Measurements from ENCODE around the gene TRIM15. TPM values are rescaled to one million over a fixed set of nuclear protein-coding genes. Genes with fewer than 3 reads are reported as not detected.

TRIM15 gene
- total and polyA plus RNA-seq, 2 donors (not counting 3 experiments of a cell fraction or from before 2014, with no cell fraction given), result not detected

GRCh38 chr6:30135757-30136156, 27.6 kb upstream of the TRIM15 start, which contains the start of gene TRIM40:
Gene TRIM40, plus strand, starts transcription at chr6:30136140. Its CDS starts 897 bp downstream, at chr6:30137037.
- ChIA-PET CTCF (interaction anchor here (12.2 kb wide), 1 partner anchor 32 kb away, joined by 311 read pairs; no protein-coding TSS in a partner anchor), POLR2A (no interaction called here)
- dilution Hi-C loops (cut with MboI; ENCODE audit: extremely low pct_ligation_motif_present, low sequenced_read_pairs), result no loop called here
- TF ChIP-seq JUN (IDR thresholded peaks at IDR 0.05; ENCODE audit: borderline replicate concordance, insufficient read depth, insufficient read length, low read depth) (no peak), CTCF (IDR thresholded peaks at IDR 0.05; ENCODE audit: extremely low read depth in 1 of 2, insufficient read depth in 1 of 2, low read depth in 1 of 2, low read length in 2 of 2) (no peak), POLR2A (IDR thresholded peaks at IDR 0.05; ENCODE audit: low read depth, low read length) (no peak), GATA2 (IDR thresholded peaks at IDR 0.05; ENCODE audit: insufficient read depth, insufficient read length, low read depth, low read length) (no peak), POLR2AphosphoS5 (IDR thresholded peaks at IDR 0.05; ENCODE audit: insufficient read depth, low read depth, low read length) (no peak), FOS (IDR thresholded peaks at IDR 0.05; ENCODE audit: borderline replicate concordance, insufficient read depth, low read length) (no peak), EZH2 (IDR thresholded peaks at IDR 0.05; ENCODE audit: borderline replicate concordance, low read depth, low read length, severe bottlenecking) (no peak), MYC (IDR thresholded peaks at IDR 0.05; ENCODE audit: low read depth, low read length) (no peak)
- TF ChIP-seq, protein P1, sequence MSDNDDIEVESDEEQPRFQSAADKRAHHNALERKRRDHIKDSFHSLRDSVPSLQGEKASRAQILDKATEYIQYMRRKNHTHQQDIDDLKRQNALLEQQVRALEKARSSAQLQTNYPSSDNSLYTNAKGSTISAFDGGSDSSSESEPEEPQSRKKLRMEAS (IDR thresholded peaks at IDR 0.05; ENCODE audit: insufficient read depth, insufficient read length), result no peak
- Histone ChIP-seq H3K9me3 (replicated peaks; ENCODE audit: control insufficient read depth, insufficient read depth, low read length) (no peaks in the 10 kb centered on the region), H3K4me1 (ENCODE audit: control insufficient read depth, extremely low read depth, insufficient read depth, low read length) (no peaks in the 10 kb centered on the region), H3K36me3 (ENCODE audit: control insufficient read depth in 2 of 2, extremely low read depth in 1 of 2, insufficient read depth in 2 of 2, low read length in 2 of 2) (no peaks in the 10 kb centered on the region), H3K79me2 (ENCODE audit: control insufficient read depth, insufficient read depth, low read length) (no peaks in the 10 kb centered on the region), H4K20me1 (replicated peaks; ENCODE audit: control insufficient read depth, extremely low read depth, insufficient read depth, low read length) (no peaks in the 10 kb centered on the region), H2AFZ (ENCODE audit: low read depth, low read length) (no peak within 1 kb of the TSS), H3K9ac (replicated peaks; ENCODE audit: extremely low read depth, insufficient read depth, low read length) (no peak within 1 kb of the TSS), H3K4me3 (replicated peaks in 1 of 3; ENCODE audit: insufficient read depth in 1 of 3, low read depth in 1 of 3, low read length in 3 of 3) (no peak within 1 kb of the TSS), H3K9me1 (replicated peaks; ENCODE audit: control insufficient read depth, extremely low read depth, insufficient read depth, low read length) (no peaks in the 10 kb centered on the region), H3K27me3 (ENCODE audit: control insufficient read depth in 2 of 2, insufficient read depth in 2 of 2, low read length in 2 of 2) (peaks cover 14 to 42% of the 10 kb centered on the region in 2 experiments), H3K4me2 (ENCODE audit: insufficient read depth, low read length) (no peak within 1 kb of the TSS), H3K27ac (ENCODE audit: insufficient read depth, low read depth, low read length) (no peak within 1 kb of the TSS)
- no TSS peak for BruUV-seq (replicated peaks)
- FAIRE-seq (no peak), DNase-seq (ENCODE audit: low read depth, low spot score) (no peak)
- intact Hi-C loops (cut with micrococcal nuclease), result loop anchor here (10.0 kb wide), 1 partner anchor 151 kb away; no protein-coding TSS in a partner anchor

Measured in endothelial cell of umbilical vein (primary cell).